WTC11 (cell line): Measurements from ENCODE around the gene CDCP1. TPM values are rescaled to one million over a fixed set of nuclear protein-coding genes. Genes with fewer than 3 reads are reported as not detected.

Source experiments
- ATAC-seq: fragments of 200-7000 bp; cut with Tn5 transposase; 2 replicates; pipeline ENCODE4 v1.10.0; 2021; ENCODE audit warnings: mild to moderate bottlenecking, moderate library complexity
- CTCF ChIA-PET: fragments of 300-600 bp; sonication (Branson Sonifier 250); formaldehyde crosslinking; loops from one replicate; lab custom pipeline; 2021; ENCODE audit warnings: antibody characterized with exemption; lab: Charles Lee
- POLR2A ChIA-PET: fragments of 350-600 bp; sonication (Branson Sonifier 250); formaldehyde crosslinking; loops from one replicate; lab custom pipeline; 2021; ENCODE audit warnings: antibody characterized with exemption; lab: Charles Lee
- DNase-seq: peaks from one replicate; pipeline ENCODE4 v3.0.0; 2021; ENCODE audit warnings: low spot score
- H3K27ac Mint-ChIP-seq: 2 replicates; pipeline ENCODE4 v1.8.0; 2021; ENCODE audit warnings: mixed read lengths
- H3K27me3 Mint-ChIP-seq: 2 replicates; pipeline ENCODE4 v1.8.0; 2021; ENCODE audit warnings: low read depth, mild to moderate bottlenecking, moderate library complexity, mixed read lengths
- H3K36me3 Mint-ChIP-seq: 2 replicates; pipeline ENCODE4 v1.8.0; 2021; ENCODE audit warnings: mixed read lengths
- H3K4me1 Mint-ChIP-seq: 2 replicates; pipeline ENCODE4 v1.8.0; 2022; ENCODE audit warnings: mixed read lengths
- H3K4me3 Mint-ChIP-seq: 2 replicates; pipeline ENCODE4 v1.8.0; 2021; ENCODE audit warnings: mild to moderate bottlenecking, moderate library complexity, mixed read lengths
- H3K9me3 Mint-ChIP-seq: 2 replicates; pipeline ENCODE4 v1.8.0; 2021; ENCODE audit warnings: mixed read lengths
- EMX1 ChIP-seq: fragments of 250-450 bp; sonication (Bioruptor Pico); IDR thresholded peaks from 2 replicates; pipeline ENCODE4 v1.8.0; 2021; ENCODE audit warnings: mild to moderate bottlenecking
- ETV6 ChIP-seq: sonication (generic); formaldehyde crosslinking; IDR thresholded peaks from 2 replicates; pipeline ENCODE4 v1.8.1; 2022; ENCODE audit warnings: mild to moderate bottlenecking, missing genetic modification reagents
- GTF2I ChIP-seq: fragments of 250-450 bp; sonication (Bioruptor Pico); conservative IDR thresholded peaks from 2 replicates; pipeline ENCODE4 v1.4.0; 2021; ENCODE audit warnings: mild to moderate bottlenecking
- JUN ChIP-seq: sonication (generic); formaldehyde crosslinking; IDR thresholded peaks from 2 replicates; pipeline ENCODE4 v1.8.0; 2023; ENCODE audit warnings: mild to moderate bottlenecking, missing genetic modification reagents
- NR1H2 ChIP-seq: sonication (generic); formaldehyde crosslinking; IDR thresholded peaks from 2 replicates; pipeline ENCODE4 v1.9.0; 2021; ENCODE audit warnings: mild to moderate bottlenecking, moderate library complexity, missing genetic modification reagents
- PRRX2 ChIP-seq: fragments of 250-450 bp; sonication (Bioruptor Pico); IDR thresholded peaks from 2 replicates; pipeline ENCODE4 v1.8.0; 2021; ENCODE audit warnings: mild to moderate bottlenecking
- RELA ChIP-seq: sonication (generic); formaldehyde crosslinking; IDR thresholded peaks from 2 replicates; pipeline ENCODE4 v1.8.1; 2022; ENCODE audit warnings: missing genetic modification reagents, mild to moderate bottlenecking, borderline replicate concordance
- SOX15 ChIP-seq: fragments of 250-450 bp; sonication (Bioruptor Pico); IDR thresholded peaks from 2 replicates; pipeline ENCODE4 v1.9.0; 2021; ENCODE audit warnings: mild to moderate bottlenecking
- SP1 ChIP-seq: sonication (generic); formaldehyde crosslinking; conservative IDR thresholded peaks from 2 replicates; pipeline ENCODE4 v1.8.1; 2022; ENCODE audit warnings: missing genetic modification reagents
- TEAD1 ChIP-seq: sonication (generic); formaldehyde crosslinking; IDR thresholded peaks from 2 replicates; pipeline ENCODE4 v1.8.0; 2022; ENCODE audit warnings: mild to moderate bottlenecking, missing genetic modification reagents
- ZNF317 ChIP-seq: sonication (generic); formaldehyde crosslinking; IDR thresholded peaks from 2 replicates; pipeline ENCODE4 v1.8.1; 2023; ENCODE audit warnings: low read depth, mild to moderate bottlenecking, moderate library complexity, missing genetic modification reagents, borderline replicate concordance
- ZNF416 ChIP-seq: fragments of 250-450 bp; sonication (Bioruptor Pico); IDR thresholded peaks from 2 replicates; pipeline ENCODE4 v1.9.0; 2021; ENCODE audit warnings: mild to moderate bottlenecking, inconsistent platforms
- ZNF423 ChIP-seq: fragments of 250-450 bp; sonication (Bioruptor Pico); IDR thresholded peaks from 2 replicates; pipeline ENCODE4 v2.1.2; 2022; ENCODE audit warnings: mild to moderate bottlenecking, moderate library complexity
- ZNF671 ChIP-seq: fragments of 250-450 bp; sonication (Bioruptor Pico); IDR thresholded peaks from 2 replicates; pipeline ENCODE4 v1.8.0; 2021; ENCODE audit warnings: mild to moderate bottlenecking
- total RNA-seq: library from RNA; stranded (reverse); gene quantifications from 3 replicates; pipeline ENCODE4 v1.2.3, GENCODE V29; 2021
- TF ChIP-seq, protein P1 (sequence below): sonication (generic); formaldehyde crosslinking; IDR thresholded peaks from 2 replicates; pipeline ENCODE4 v1.8.1; 2023; ENCODE audit warnings: mild to moderate bottlenecking, missing genetic modification reagents, moderate library complexity
- TF ChIP-seq, protein P2 (sequence below): sonication (generic); formaldehyde crosslinking; IDR thresholded peaks from 2 replicates; pipeline ENCODE4 v1.8.0; 2023; ENCODE audit warnings: missing genetic modification reagents, mild to moderate bottlenecking, borderline replicate concordance
- TF ChIP-seq, protein P3 (sequence below): sonication (generic); formaldehyde crosslinking; IDR thresholded peaks from 2 replicates; pipeline ENCODE4 v1.8.1; 2022; ENCODE audit warnings: mild to moderate bottlenecking, missing genetic modification reagents, moderate library complexity, borderline replicate concordance
- TF ChIP-seq, protein P4 (sequence below): fragments of 250-450 bp; sonication (Bioruptor Pico); IDR thresholded peaks from 2 replicates; pipeline ENCODE4 v1.9.0; 2021; ENCODE audit warnings: mild to moderate bottlenecking
- TF ChIP-seq, protein P5 (sequence below): sonication (generic); formaldehyde crosslinking; IDR thresholded peaks from 2 replicates; pipeline ENCODE4 v1.8.0; 2022; ENCODE audit warnings: missing genetic modification reagents

CDCP1 gene
- total RNA-seq, 1 experiment from 2014 or later = 14.6 TPM

DNA sequence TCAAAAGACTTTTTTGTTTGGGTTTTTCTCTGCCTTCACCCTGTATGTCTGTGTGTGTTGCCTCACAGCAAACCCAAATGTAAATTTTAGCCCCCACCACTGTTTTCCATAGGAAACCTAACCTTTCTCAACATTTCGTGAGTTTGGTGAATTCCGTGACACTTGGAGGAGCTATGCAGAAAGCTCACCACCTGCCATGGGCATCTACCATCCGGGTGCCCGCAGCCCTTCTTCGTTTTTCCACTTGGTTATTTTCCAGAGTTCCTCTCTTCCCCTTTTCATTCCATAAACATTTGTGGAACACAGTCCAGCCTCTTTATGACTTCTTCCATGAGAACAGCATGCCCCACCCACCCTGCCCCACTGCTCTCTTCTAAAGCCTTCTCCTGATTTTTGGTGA is 48.6 kb upstream of the CDCP1 start:
- Mint-ChIP-seq H3K4me1 (peaks cover 3% of the 10 kb centered on the region), H3K4me3 (no peak overlapping the region), H3K27me3 (peaks cover 17% of the 10 kb centered on the region), H3K27ac (no peak overlapping the region), H3K9me3 (no peaks in the 10 kb centered on the region), H3K36me3 (no peaks in the 10 kb centered on the region)
- CTCF ChIA-PET = interaction anchor here (1.2 kb wide), 1 partner anchor 15 kb away, joined by 6 read pairs; no protein-coding TSS in a partner anchor
- no peak for ATAC-seq
- POLR2A ChIA-PET = no interaction called here
- TF ChIP-seq ZNF671 (CRISPR knock-in tag) (no peak), JUN (no peak), SOX15 (CRISPR knock-in tag) (no peak), ETV6 (CRISPR knock-in tag) (no peak), ZNF317 (no peak), ZNF423 (CRISPR knock-in tag) (no peak), TEAD1 (no peak), SP1 (CRISPR knock-in tag) (no peak)
- TF ChIP-seq, protein P1, sequence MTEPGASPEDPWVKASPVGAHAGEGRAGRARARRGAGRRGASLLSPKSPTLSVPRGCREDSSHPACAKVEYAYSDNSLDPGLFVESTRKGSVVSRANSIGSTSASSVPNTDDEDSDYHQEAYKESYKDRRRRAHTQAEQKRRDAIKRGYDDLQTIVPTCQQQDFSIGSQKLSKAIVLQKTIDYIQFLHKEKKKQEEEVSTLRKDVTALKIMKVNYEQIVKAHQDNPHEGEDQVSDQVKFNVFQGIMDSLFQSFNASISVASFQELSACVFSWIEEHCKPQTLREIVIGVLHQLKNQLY (CRISPR knock-in tag) = no peak
- TF ChIP-seq, protein P2, sequence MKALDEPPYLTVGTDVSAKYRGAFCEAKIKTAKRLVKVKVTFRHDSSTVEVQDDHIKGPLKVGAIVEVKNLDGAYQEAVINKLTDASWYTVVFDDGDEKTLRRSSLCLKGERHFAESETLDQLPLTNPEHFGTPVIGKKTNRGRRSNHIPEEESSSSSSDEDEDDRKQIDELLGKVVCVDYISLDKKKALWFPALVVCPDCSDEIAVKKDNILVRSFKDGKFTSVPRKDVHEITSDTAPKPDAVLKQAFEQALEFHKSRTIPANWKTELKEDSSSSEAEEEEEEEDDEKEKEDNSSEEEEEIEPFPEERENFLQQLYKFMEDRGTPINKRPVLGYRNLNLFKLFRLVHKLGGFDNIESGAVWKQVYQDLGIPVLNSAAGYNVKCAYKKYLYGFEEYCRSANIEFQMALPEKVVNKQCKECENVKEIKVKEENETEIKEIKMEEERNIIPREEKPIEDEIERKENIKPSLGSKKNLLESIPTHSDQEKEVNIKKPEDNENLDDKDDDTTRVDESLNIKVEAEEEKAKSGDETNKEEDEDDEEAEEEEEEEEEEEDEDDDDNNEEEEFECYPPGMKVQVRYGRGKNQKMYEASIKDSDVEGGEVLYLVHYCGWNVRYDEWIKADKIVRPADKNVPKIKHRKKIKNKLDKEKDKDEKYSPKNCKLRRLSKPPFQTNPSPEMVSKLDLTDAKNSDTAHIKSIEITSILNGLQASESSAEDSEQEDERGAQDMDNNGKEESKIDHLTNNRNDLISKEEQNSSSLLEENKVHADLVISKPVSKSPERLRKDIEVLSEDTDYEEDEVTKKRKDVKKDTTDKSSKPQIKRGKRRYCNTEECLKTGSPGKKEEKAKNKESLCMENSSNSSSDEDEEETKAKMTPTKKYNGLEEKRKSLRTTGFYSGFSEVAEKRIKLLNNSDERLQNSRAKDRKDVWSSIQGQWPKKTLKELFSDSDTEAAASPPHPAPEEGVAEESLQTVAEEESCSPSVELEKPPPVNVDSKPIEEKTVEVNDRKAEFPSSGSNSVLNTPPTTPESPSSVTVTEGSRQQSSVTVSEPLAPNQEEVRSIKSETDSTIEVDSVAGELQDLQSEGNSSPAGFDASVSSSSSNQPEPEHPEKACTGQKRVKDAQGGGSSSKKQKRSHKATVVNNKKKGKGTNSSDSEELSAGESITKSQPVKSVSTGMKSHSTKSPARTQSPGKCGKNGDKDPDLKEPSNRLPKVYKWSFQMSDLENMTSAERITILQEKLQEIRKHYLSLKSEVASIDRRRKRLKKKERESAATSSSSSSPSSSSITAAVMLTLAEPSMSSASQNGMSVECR (CRISPR knock-in tag) = no peak
- TF ChIP-seq, protein P3, sequence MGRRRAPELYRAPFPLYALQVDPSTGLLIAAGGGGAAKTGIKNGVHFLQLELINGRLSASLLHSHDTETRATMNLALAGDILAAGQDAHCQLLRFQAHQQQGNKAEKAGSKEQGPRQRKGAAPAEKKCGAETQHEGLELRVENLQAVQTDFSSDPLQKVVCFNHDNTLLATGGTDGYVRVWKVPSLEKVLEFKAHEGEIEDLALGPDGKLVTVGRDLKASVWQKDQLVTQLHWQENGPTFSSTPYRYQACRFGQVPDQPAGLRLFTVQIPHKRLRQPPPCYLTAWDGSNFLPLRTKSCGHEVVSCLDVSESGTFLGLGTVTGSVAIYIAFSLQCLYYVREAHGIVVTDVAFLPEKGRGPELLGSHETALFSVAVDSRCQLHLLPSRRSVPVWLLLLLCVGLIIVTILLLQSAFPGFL (CRISPR knock-in tag) = no peak
- TF ChIP-seq, protein P4, sequence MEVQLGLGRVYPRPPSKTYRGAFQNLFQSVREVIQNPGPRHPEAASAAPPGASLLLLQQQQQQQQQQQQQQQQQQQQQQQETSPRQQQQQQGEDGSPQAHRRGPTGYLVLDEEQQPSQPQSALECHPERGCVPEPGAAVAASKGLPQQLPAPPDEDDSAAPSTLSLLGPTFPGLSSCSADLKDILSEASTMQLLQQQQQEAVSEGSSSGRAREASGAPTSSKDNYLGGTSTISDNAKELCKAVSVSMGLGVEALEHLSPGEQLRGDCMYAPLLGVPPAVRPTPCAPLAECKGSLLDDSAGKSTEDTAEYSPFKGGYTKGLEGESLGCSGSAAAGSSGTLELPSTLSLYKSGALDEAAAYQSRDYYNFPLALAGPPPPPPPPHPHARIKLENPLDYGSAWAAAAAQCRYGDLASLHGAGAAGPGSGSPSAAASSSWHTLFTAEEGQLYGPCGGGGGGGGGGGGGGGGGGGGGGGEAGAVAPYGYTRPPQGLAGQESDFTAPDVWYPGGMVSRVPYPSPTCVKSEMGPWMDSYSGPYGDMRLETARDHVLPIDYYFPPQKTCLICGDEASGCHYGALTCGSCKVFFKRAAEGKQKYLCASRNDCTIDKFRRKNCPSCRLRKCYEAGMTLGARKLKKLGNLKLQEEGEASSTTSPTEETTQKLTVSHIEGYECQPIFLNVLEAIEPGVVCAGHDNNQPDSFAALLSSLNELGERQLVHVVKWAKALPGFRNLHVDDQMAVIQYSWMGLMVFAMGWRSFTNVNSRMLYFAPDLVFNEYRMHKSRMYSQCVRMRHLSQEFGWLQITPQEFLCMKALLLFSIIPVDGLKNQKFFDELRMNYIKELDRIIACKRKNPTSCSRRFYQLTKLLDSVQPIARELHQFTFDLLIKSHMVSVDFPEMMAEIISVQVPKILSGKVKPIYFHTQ (CRISPR knock-in tag) = no peak
- DNase-seq = no peak

DNA sequence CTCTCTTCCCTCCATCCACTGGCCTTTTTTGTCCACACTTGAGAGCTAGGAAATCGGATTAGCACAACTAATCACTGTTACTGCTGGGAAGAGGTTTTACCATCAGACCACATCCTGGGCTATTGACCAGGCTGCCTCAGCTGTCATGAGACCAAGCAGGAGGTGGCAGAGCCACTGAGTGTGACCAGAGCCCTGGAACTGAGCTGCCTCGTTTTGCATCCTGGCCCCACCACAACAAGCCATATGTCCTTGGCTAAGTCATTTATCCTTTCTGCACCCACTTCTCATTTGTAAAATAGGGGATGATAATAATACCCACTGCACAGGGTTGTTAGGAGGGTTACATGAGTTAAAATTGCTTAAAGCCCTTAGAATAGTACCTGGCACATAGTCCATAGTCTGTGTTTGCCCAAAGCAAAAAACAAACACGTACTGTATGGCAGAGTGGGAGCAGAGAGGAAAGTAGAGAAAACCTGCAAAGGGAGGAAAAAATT is 45.8 kb upstream of the CDCP1 start:
- POLR2A ChIA-PET = no interaction called here
- Mint-ChIP-seq H3K9me3 (no peaks in the 10 kb centered on the region), H3K4me3 (no peak overlapping the region), H3K27ac (no peak overlapping the region), H3K4me1 (no peaks in the 10 kb centered on the region), H3K36me3 (no peaks in the 10 kb centered on the region), H3K27me3 (peaks cover 10% of the 10 kb centered on the region)
- CTCF ChIA-PET = interaction anchor here (0.6 to 0.9 kb wide), 2 partner anchors 8 to 136 kb away, joined by 3 read pairs; no protein-coding TSS in a partner anchor
- ATAC-seq (no peak; the same call in 1 of the 2 replicates), DNase-seq (no peak)
- TF ChIP-seq RELA (CRISPR knock-in tag) (no peak), GTF2I (CRISPR knock-in tag) (no peak), EMX1 (CRISPR knock-in tag) (no peak), ZNF423 (CRISPR knock-in tag) (no peak), NR1H2 (CRISPR knock-in tag) (no peak), PRRX2 (CRISPR knock-in tag) (no peak), ZNF416 (no peak)
- TF ChIP-seq, protein P2 (CRISPR knock-in tag) = no peak
- TF ChIP-seq, protein P5, sequence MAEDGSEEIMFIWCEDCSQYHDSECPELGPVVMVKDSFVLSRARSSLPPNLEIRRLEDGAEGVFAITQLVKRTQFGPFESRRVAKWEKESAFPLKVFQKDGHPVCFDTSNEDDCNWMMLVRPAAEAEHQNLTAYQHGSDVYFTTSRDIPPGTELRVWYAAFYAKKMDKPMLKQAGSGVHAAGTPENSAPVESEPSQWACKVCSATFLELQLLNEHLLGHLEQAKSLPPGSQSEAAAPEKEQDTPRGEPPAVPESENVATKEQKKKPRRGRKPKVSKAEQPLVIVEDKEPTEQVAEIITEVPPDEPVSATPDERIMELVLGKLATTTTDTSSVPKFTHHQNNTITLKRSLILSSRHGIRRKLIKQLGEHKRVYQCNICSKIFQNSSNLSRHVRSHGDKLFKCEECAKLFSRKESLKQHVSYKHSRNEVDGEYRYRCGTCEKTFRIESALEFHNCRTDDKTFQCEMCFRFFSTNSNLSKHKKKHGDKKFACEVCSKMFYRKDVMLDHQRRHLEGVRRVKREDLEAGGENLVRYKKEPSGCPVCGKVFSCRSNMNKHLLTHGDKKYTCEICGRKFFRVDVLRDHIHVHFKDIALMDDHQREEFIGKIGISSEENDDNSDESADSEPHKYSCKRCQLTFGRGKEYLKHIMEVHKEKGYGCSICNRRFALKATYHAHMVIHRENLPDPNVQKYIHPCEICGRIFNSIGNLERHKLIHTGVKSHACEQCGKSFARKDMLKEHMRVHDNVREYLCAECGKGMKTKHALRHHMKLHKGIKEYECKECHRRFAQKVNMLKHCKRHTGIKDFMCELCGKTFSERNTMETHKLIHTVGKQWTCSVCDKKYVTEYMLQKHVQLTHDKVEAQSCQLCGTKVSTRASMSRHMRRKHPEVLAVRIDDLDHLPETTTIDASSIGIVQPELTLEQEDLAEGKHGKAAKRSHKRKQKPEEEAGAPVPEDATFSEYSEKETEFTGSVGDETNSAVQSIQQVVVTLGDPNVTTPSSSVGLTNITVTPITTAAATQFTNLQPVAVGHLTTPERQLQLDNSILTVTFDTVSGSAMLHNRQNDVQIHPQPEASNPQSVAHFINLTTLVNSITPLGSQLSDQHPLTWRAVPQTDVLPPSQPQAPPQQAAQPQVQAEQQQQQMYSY (CRISPR knock-in tag) = no peak
